Measurements from ENCODE around the gene PRLR. TPM values are rescaled to one million over a fixed set of nuclear protein-coding genes. Genes with fewer than 3 reads are reported as not detected.
"Not testable (repeated sequence)": the region's sequence is repeated elsewhere in the genome, so short reads cannot be mapped to it uniquely, and the experiment has no call there.

Gene PRLR
- total RNA-seq, 1 donor from 2014 or later = 5.7 TPM

DNA sequence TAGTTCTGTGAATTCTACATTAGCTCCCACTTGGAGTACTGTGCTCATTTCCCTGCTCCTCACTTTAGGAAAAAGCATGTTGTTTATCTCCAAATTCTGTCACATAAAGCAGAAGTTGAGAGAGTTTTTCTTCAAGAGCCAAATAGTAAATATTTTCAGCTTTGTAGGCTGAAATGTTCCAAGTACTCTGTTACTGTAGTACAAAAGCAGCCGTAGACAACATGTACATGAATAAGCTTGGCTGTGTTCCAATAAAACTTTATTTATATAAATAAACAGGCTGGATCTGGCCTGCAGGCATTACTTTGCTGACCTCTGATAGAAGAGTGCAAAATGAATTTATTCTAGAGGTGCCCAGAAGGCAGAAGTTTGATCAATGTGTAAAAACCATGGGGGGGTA is 109.6 kb downstream of the PRLR start:
- TF ChIP-seq, protein P1, sequence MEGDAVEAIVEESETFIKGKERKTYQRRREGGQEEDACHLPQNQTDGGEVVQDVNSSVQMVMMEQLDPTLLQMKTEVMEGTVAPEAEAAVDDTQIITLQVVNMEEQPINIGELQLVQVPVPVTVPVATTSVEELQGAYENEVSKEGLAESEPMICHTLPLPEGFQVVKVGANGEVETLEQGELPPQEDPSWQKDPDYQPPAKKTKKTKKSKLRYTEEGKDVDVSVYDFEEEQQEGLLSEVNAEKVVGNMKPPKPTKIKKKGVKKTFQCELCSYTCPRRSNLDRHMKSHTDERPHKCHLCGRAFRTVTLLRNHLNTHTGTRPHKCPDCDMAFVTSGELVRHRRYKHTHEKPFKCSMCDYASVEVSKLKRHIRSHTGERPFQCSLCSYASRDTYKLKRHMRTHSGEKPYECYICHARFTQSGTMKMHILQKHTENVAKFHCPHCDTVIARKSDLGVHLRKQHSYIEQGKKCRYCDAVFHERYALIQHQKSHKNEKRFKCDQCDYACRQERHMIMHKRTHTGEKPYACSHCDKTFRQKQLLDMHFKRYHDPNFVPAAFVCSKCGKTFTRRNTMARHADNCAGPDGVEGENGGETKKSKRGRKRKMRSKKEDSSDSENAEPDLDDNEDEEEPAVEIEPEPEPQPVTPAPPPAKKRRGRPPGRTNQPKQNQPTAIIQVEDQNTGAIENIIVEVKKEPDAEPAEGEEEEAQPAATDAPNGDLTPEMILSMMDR (IDR thresholded peaks at IDR 0.05; ENCODE audit: unreplicated experiment) = no peak
- H3K27ac Mint-ChIP-seq = no peak overlapping the region
- H3K4me3 Mint-ChIP-seq (ENCODE audit: low read depth) = no peak overlapping the region
- H3K36me3 Mint-ChIP-seq (ENCODE audit: insufficient read depth) = no peaks in the 10 kb centered on the region
- DNase-seq (ENCODE audit: low spot score, unreplicated experiment) = no peak
- peaks cover 3% of the 10 kb centered on the region for H3K27me3 Mint-ChIP-seq
- H3K4me1 Mint-ChIP-seq (ENCODE audit: low read depth) = peaks cover 10% of the 10 kb centered on the region
- peaks cover 4% of the 10 kb centered on the region for H3K9me3 Mint-ChIP-seq (ENCODE audit: low read depth)

DNA sequence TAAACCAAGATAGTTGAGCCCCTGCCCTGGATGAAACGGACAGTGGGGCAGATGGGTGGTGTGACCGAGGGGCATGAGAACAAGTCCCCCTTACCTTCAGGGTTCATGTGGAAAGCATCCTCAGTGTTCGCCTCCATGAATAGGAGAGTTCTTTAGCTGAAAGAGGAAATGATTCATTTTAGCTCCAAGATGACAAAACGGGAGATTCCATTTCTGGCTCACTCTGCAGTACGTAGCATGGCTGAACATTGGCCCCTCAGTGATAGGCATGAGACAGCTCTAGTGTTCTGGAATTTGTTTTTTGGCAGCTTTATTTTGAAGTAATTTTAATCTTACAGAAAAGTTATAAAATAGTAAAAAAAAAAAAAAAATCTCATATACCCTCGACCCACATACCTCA is 112.3 kb downstream of the PRLR start:
- H3K9me3 Mint-ChIP-seq (ENCODE audit: low read depth) = peaks cover 4% of the 10 kb centered on the region
- no peak for DNase-seq (ENCODE audit: low spot score, unreplicated experiment)
- no peak overlapping the region for H3K4me3 Mint-ChIP-seq (ENCODE audit: low read depth)
- TF ChIP-seq, protein P1 (IDR thresholded peaks at IDR 0.05; ENCODE audit: unreplicated experiment) = no peak
- no peak overlapping the region for H3K27ac Mint-ChIP-seq
- peaks cover 10% of the 10 kb centered on the region for H3K4me1 Mint-ChIP-seq (ENCODE audit: low read depth)
- H3K27me3 Mint-ChIP-seq = peaks cover 3% of the 10 kb centered on the region
- no peaks in the 10 kb centered on the region for H3K36me3 Mint-ChIP-seq (ENCODE audit: insufficient read depth)

DNA sequence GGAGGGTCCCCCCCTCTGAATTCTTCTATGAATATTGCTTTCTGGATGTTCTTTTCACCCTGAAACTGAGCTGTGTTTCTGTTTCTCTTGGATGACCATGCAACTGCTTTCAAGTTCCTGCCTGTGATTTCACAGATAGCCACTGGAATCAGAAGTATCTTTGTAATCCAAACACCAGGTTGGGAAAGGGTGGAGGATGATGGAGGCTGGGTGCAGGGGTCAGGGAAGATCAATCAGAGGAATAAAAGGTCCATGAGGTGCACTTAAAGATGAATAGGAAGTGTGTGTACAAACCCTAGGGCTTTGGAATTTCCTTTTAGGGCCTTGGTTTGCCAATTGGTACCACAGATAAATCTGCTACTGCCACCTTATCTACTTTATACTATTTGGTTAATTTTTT is 114.4 kb downstream of the PRLR start:
- no peak for DNase-seq (ENCODE audit: low spot score, unreplicated experiment)
- Mint-ChIP-seq H3K36me3 (ENCODE audit: insufficient read depth) (no peaks in the 10 kb centered on the region), H3K9me3 (ENCODE audit: low read depth) (no peaks in the 10 kb centered on the region), H3K4me3 (ENCODE audit: low read depth) (no peak overlapping the region), H3K27me3 (no peaks in the 10 kb centered on the region), H3K27ac (no peak overlapping the region), H3K4me1 (ENCODE audit: low read depth) (peaks cover 4% of the 10 kb centered on the region)
- TF ChIP-seq, protein P1 (IDR thresholded peaks at IDR 0.05; ENCODE audit: unreplicated experiment) = no peak

DNA sequence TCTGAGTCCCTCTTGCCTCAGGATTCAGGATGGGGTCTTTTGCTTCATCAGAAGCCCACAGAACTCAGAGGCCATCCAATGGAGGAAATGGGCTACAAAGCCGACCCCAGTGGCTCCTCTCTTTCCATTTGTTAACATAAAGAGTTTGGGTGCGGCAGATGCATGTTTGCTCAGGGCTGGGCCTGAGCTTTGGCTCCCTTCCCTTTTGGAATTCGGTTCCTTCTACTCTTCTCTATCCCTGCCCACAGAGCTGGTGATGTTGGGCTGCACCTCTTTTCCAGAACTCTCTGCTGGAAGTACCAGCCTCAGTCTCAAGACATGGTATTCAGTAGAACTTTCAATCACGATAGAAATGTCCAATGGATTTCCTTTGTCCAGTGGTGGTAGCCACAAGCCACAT is 115.6 kb downstream of the PRLR start:
- TF ChIP-seq, protein P1 (IDR thresholded peaks at IDR 0.05; ENCODE audit: unreplicated experiment) = no peak
- no peak for DNase-seq (ENCODE audit: low spot score, unreplicated experiment)
- Mint-ChIP-seq H3K27ac (no peak overlapping the region), H3K27me3 (no peaks in the 10 kb centered on the region), H3K4me3 (ENCODE audit: low read depth) (no peak overlapping the region), H3K4me1 (ENCODE audit: low read depth) (peaks cover 4% of the 10 kb centered on the region), H3K36me3 (ENCODE audit: insufficient read depth) (no peaks in the 10 kb centered on the region), H3K9me3 (ENCODE audit: low read depth) (no peaks in the 10 kb centered on the region)

DNA sequence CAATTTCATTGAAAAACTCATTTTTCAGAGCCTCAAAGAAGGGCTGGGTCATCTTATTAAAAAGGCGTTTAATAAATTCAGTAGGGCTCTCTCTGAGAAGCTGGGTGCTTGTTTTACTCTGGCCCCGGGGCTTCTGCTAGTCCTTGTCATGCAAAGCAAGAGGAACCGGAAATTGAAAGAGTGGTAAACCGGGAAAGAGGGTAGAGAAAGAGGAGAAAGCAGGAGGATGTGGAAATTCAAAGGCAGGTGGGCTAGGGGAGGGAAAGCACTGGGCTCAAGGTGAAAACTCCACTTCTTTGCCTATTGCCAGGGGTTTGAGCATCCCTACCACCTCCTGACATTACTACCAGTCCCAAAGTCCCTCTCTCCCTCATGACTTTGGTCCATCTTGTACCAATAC is 118.0 kb downstream of the PRLR start:
- no peak overlapping the region for H3K27ac Mint-ChIP-seq
- H3K36me3 Mint-ChIP-seq (ENCODE audit: insufficient read depth) = no peaks in the 10 kb centered on the region
- TF ChIP-seq, protein P1 (IDR thresholded peaks at IDR 0.05; ENCODE audit: unreplicated experiment) = no peak
- no peak for DNase-seq (ENCODE audit: low spot score, unreplicated experiment)
- peaks cover 6% of the 10 kb centered on the region for H3K9me3 Mint-ChIP-seq (ENCODE audit: low read depth)
- H3K4me3 Mint-ChIP-seq (ENCODE audit: low read depth) = no peak overlapping the region
- peaks cover 4% of the 10 kb centered on the region for H3K4me1 Mint-ChIP-seq (ENCODE audit: low read depth)
- no peaks in the 10 kb centered on the region for H3K27me3 Mint-ChIP-seq

DNA sequence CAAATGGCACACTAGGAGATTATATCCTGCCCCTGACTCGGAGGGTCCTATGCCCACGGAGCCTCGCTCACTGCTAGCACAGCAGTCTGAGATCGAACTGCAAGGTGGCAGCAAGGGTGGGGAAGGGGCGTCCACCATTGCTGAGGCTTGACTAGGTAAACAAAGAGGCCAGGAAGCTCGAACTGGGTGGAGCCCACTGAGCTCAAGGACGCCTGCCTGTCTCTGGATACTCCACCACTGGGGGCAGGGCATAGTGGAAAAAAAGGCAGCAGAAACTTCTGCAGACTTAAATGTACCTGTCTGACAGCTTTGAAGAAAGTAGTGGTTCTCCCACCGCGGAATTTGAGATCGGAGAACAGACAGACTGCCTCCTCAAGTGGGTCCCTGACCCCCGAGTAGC is 125.7 kb downstream of the PRLR start:
- H3K9me3 Mint-ChIP-seq (ENCODE audit: low read depth) = peaks cover 13% of the 10 kb centered on the region
- not testable (repeated sequence) for DNase-seq (ENCODE audit: low spot score, unreplicated experiment); H3K4me1 Mint-ChIP-seq (ENCODE audit: low read depth); H3K27ac Mint-ChIP-seq; H3K27me3 Mint-ChIP-seq; H3K4me3 Mint-ChIP-seq (ENCODE audit: low read depth); H3K36me3 Mint-ChIP-seq (ENCODE audit: insufficient read depth)

Measured in progenitor cell of endocrine pancreas (in vitro differentiated cells).